A549 (cell line): ENCODE data around the gene ACAD9.

Experiments used
- BHLHE40 ChIP-seq: IDR thresholded peaks from 2 replicates; pipeline ENCODE4 v1.6.1; 2012; ENCODE audit warnings: low read depth, low read length, inconsistent platforms
- JUNB ChIP-seq: fragments of >200 bp; sonication (Bioruptor Twin); formaldehyde crosslinking; IDR thresholded peaks from 2 replicates; pipeline ENCODE4 v1.6.1; 2016
- MAZ ChIP-seq: fragments of 150-350 bp; IDR thresholded peaks from 2 replicates; pipeline ENCODE4 v1.6.1; 2014; ENCODE audit warnings: antibody characterized with exemption, low read depth, low read length, borderline replicate concordance
- POLR2A ChIP-seq: IDR thresholded peaks from 2 replicates; pipeline ENCODE4 v1.6.1; 2012; ENCODE audit warnings: mild to moderate bottlenecking, low read length
- RAD21 ChIP-seq, 2 experiments: fragments of >200 bp in 1 of 2; sonication (Bioruptor Twin) in 1 of 2; formaldehyde crosslinking in 1 of 2; IDR thresholded peaks in 1 of 2; conservative IDR thresholded peaks in 1 of 2; 2 replicates in 1 of 2; 3 replicates in 1 of 2; pipeline ENCODE4 v1.6.1; 2012 to 2018; ENCODE audit warnings: inconsistent platforms in 1 of 2
- RNF2 ChIP-seq: fragments of 200-600 bp; sonication (generic); IDR thresholded peaks from 2 replicates; pipeline ENCODE4 v1.6.1; 2016; ENCODE audit warnings: low read depth, mild to moderate bottlenecking, antibody characterized with exemption, moderate library complexity, borderline replicate concordance
- SMC3 ChIP-seq: fragments of >200 bp; sonication (Bioruptor Twin); formaldehyde crosslinking; IDR thresholded peaks from 3 replicates; pipeline ENCODE4 v1.6.1; 2018; ENCODE audit warnings: inconsistent platforms
- TF ChIP-seq, protein P1 (sequence below): fragments of >200 bp; sonication (Bioruptor Twin); formaldehyde crosslinking; IDR thresholded peaks from 3 replicates; pipeline ENCODE4 v1.5.1; 2016
- TF ChIP-seq, protein P2 (sequence below): fragments of 200-600 bp; sonication (generic); IDR thresholded peaks from 2 replicates; pipeline ENCODE4 v1.6.1; 2016; ENCODE audit warnings: antibody characterized with exemption, mild to moderate bottlenecking, moderate library complexity
- TF ChIP-seq, protein P3 (sequence below): fragments of 450-650 bp; IDR thresholded peaks from 2 replicates; pipeline ENCODE4 v1.6.1; 2014; ENCODE audit warnings: antibody characterized with exemption
- TF ChIP-seq, protein P4 (sequence below): IDR thresholded peaks from 2 replicates; pipeline ENCODE4 v1.6.1; 2012

DNA sequence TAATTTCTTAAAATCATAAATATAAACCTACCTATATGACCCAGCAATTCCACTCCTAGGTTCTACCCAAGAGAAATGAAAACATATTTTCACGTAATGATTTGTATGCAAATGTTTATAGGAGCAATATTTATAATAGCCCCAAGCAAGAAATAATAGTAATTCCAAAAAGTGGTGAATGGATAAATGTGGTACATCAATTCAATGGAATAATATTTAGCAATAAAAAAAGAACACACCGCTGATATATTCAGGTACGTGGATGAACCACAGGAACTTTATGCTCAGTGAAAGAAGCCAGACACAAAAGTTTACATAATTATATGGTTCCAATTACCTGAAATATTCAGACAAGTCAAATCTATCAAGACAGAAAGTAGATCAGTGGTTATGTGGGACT, 49.9 kb downstream of the ACAD9 start:
- TF ChIP-seq, protein P1, sequence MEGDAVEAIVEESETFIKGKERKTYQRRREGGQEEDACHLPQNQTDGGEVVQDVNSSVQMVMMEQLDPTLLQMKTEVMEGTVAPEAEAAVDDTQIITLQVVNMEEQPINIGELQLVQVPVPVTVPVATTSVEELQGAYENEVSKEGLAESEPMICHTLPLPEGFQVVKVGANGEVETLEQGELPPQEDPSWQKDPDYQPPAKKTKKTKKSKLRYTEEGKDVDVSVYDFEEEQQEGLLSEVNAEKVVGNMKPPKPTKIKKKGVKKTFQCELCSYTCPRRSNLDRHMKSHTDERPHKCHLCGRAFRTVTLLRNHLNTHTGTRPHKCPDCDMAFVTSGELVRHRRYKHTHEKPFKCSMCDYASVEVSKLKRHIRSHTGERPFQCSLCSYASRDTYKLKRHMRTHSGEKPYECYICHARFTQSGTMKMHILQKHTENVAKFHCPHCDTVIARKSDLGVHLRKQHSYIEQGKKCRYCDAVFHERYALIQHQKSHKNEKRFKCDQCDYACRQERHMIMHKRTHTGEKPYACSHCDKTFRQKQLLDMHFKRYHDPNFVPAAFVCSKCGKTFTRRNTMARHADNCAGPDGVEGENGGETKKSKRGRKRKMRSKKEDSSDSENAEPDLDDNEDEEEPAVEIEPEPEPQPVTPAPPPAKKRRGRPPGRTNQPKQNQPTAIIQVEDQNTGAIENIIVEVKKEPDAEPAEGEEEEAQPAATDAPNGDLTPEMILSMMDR = no peak
- TF ChIP-seq POLR2A (no peak), RAD21 (conservative IDR thresholded peaks at IDR 0.05 in 1 of 2, IDR thresholded peaks at IDR 0.05 in 1 of 2) (no peak), BHLHE40 (no peak), RNF2 (no peak), MAZ (no peak), SMC3 (no peak), JUNB (no peak)
- TF ChIP-seq, protein P2, sequence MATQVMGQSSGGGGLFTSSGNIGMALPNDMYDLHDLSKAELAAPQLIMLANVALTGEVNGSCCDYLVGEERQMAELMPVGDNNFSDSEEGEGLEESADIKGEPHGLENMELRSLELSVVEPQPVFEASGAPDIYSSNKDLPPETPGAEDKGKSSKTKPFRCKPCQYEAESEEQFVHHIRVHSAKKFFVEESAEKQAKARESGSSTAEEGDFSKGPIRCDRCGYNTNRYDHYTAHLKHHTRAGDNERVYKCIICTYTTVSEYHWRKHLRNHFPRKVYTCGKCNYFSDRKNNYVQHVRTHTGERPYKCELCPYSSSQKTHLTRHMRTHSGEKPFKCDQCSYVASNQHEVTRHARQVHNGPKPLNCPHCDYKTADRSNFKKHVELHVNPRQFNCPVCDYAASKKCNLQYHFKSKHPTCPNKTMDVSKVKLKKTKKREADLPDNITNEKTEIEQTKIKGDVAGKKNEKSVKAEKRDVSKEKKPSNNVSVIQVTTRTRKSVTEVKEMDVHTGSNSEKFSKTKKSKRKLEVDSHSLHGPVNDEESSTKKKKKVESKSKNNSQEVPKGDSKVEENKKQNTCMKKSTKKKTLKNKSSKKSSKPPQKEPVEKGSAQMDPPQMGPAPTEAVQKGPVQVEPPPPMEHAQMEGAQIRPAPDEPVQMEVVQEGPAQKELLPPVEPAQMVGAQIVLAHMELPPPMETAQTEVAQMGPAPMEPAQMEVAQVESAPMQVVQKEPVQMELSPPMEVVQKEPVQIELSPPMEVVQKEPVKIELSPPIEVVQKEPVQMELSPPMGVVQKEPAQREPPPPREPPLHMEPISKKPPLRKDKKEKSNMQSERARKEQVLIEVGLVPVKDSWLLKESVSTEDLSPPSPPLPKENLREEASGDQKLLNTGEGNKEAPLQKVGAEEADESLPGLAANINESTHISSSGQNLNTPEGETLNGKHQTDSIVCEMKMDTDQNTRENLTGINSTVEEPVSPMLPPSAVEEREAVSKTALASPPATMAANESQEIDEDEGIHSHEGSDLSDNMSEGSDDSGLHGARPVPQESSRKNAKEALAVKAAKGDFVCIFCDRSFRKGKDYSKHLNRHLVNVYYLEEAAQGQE = no peak
- TF ChIP-seq, protein P3, sequence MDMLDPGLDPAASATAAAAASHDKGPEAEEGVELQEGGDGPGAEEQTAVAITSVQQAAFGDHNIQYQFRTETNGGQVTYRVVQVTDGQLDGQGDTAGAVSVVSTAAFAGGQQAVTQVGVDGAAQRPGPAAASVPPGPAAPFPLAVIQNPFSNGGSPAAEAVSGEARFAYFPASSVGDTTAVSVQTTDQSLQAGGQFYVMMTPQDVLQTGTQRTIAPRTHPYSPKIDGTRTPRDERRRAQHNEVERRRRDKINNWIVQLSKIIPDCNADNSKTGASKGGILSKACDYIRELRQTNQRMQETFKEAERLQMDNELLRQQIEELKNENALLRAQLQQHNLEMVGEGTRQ = no peak
- TF ChIP-seq, protein P4, sequence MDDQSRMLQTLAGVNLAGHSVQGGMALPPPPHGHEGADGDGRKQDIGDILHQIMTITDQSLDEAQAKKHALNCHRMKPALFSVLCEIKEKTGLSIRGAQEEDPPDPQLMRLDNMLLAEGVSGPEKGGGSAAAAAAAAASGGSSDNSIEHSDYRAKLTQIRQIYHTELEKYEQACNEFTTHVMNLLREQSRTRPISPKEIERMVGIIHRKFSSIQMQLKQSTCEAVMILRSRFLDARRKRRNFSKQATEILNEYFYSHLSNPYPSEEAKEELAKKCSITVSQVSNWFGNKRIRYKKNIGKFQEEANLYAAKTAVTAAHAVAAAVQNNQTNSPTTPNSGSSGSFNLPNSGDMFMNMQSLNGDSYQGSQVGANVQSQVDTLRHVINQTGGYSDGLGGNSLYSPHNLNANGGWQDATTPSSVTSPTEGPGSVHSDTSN = no peak
